Hepatocyte (in vitro differentiated cells): ENCODE measurements around the gene LMNB1. TPM values are rescaled to one million over a fixed set of nuclear protein-coding genes. Genes with fewer than 3 reads are reported as not detected.

Experiments
- DNase-seq: peaks from one replicate; pipeline ENCODE4 v3.0.0-alpha.2; 2016; ENCODE audit warnings: low spot score
- H2AFZ ChIP-seq: fragments of 200-600 bp; sonication (generic); 2 replicates; pipeline ENCODE4 v1.6.0; 2016; ENCODE audit warnings: antibody characterized with exemption, mild to moderate bottlenecking
- H3K27ac ChIP-seq: fragments of 200-600 bp; sonication (generic); 2 replicates; pipeline ENCODE4 v1.5.1; 2016; ENCODE audit warnings: mild to moderate bottlenecking
- H3K27me3 ChIP-seq: fragments of 200-600 bp; sonication (generic); 2 replicates; pipeline ENCODE4 v1.6.1; 2016
- H3K36me3 ChIP-seq: fragments of 200-600 bp; sonication (generic); replicated peaks from 2 replicates; pipeline ENCODE4 v1.5.1; 2016; ENCODE audit warnings: low read depth; ENCODE audit not compliant: insufficient read depth
- H3K4me1 ChIP-seq: fragments of 200-600 bp; sonication (generic); 2 replicates; pipeline ENCODE4 v1.5.1; 2016; ENCODE audit warnings: mild to moderate bottlenecking, moderate library complexity; ENCODE audit not compliant: insufficient read depth
- H3K4me2 ChIP-seq: fragments of 200-600 bp; sonication (generic); 2 replicates; pipeline ENCODE4 v1.6.0; 2016
- H3K4me3 ChIP-seq: fragments of 200-600 bp; sonication (generic); 2 replicates; pipeline ENCODE4 v1.5.1; 2016; ENCODE audit warnings: mild to moderate bottlenecking
- H3K79me2 ChIP-seq: fragments of 200-600 bp; sonication (generic); 2 replicates; pipeline ENCODE4 v1.6.0; 2017; ENCODE audit warnings: mild to moderate bottlenecking
- H3K9me2 ChIP-seq: fragments of 200-600 bp; sonication (generic); replicated peaks from 2 replicates; pipeline ENCODE4 v1.6.0; 2017; ENCODE audit warnings: mild to moderate bottlenecking; ENCODE audit not compliant: insufficient read depth
- H3K9me3 ChIP-seq: fragments of 200-600 bp; sonication (generic); 2 replicates; pipeline ENCODE4 v1.5.1; 2016; ENCODE audit warnings: low read depth, mild to moderate bottlenecking
- H4K20me1 ChIP-seq: fragments of 200-600 bp; sonication (generic); 2 replicates; pipeline ENCODE4 v1.6.0; 2016; ENCODE audit warnings: mild to moderate bottlenecking; ENCODE audit not compliant: insufficient read depth, poor library complexity, severe bottlenecking
- CTCF ChIP-seq: fragments of 200-600 bp; sonication (generic); IDR thresholded peaks from 2 replicates; pipeline ENCODE4 v1.5.1; 2016; ENCODE audit warnings: antibody characterized with exemption, mild to moderate bottlenecking; ENCODE audit not compliant: poor library complexity
- EZH2 ChIP-seq: fragments of 200-600 bp; sonication (generic); IDR thresholded peaks from 2 replicates; pipeline ENCODE4 v1.6.1; 2016; ENCODE audit warnings: antibody characterized with exemption, mild to moderate bottlenecking, borderline replicate concordance
- EZH2phosphoT487 ChIP-seq: fragments of 200-600 bp; sonication (generic); IDR thresholded peaks from one replicate; pipeline ENCODE4 v1.6.1; 2018; ENCODE audit warnings: antibody characterized with exemption, mild to moderate bottlenecking, low read depth, moderate library complexity; ENCODE audit not compliant: unreplicated experiment, severe bottlenecking
- WGBS: methylation state at CpG from one replicate; pipeline ENCODE4 v1.1.6; 2016; ENCODE audit warnings: low lambda C conversion rate; ENCODE audit errors: missing lambda C conversion rate; 5-methylcytosine and 5-hydroxymethylcytosine counted together
- polyA plus RNA-seq: library from polyadenylated mRNA; unstranded; fragments of >200 nt; fragmentation: Nextera tagmentation; extraction: Ambion mirVana; gene quantifications from 2 replicates; pipeline ENCODE4 v1.2.1, GENCODE V29; 2016
- total RNA-seq: library from RNA; depleted of rRNA; stranded (reverse); fragments of >200 nt; gene quantifications from 2 replicates; pipeline ENCODE4 v1.2.3, GENCODE V29; 2014

The LMNB1 gene
- total and polyA plus RNA-seq, 2 experiments from 2014 or later: 12.9 to 30.8 TPM

- TF ChIP-seq EZH2phosphoT487: no peak
- TF ChIP-seq EZH2: no peak
- no peak for TF ChIP-seq CTCF
- WGBS: 81% methylated on average over 13 of the region's 13 CpGs
Measured at GRCh38 chr5:126878085-126878484, 101.1 kb downstream of the LMNB1 start.

GRCh38 chr5:126878634-126879033 is 101.7 kb downstream of the LMNB1 start:
- Histone ChIP-seq H3K4me3 (no peak overlapping the region), H3K4me1 (peaks cover 22% of the 10 kb centered on the region), H3K9me3 (no peaks in the 10 kb centered on the region), H3K36me3 (no peaks in the 10 kb centered on the region), H2AFZ (no peak overlapping the region), H3K79me2 (no peaks in the 10 kb centered on the region), H3K4me2 (no peak overlapping the region), H3K27ac (peak overlapping the region; percentile 57), H4K20me1 (no peaks in the 10 kb centered on the region), H3K9me2 (no peaks in the 10 kb centered on the region), H3K27me3 (no peaks in the 10 kb centered on the region)
- no peak for DNase-seq
- no peak for TF ChIP-seq CTCF
- no peak for TF ChIP-seq EZH2phosphoT487
- no peak for TF ChIP-seq EZH2
- WGBS: 92% methylated on average over 4 of the region's 4 CpGs

More at GRCh38 chr5:126878085-126878484, 101.1 kb downstream of the LMNB1 start:
- DNase-seq: no peak
- H3K4me1 ChIP-seq: peaks cover 22% of the 10 kb centered on the region
- no peak overlapping the region for H3K4me3 ChIP-seq
- H3K79me2 ChIP-seq: no peaks in the 10 kb centered on the region
- no peaks in the 10 kb centered on the region for H3K36me3 ChIP-seq
- no peak overlapping the region for H2AFZ ChIP-seq
- no peak overlapping the region for H3K4me2 ChIP-seq
- H3K9me3 ChIP-seq: no peaks in the 10 kb centered on the region
- no peaks in the 10 kb centered on the region for H3K27me3 ChIP-seq
- H3K27ac ChIP-seq: peak overlapping the region; percentile 57
- H3K9me2 ChIP-seq: no peaks in the 10 kb centered on the region
- H4K20me1 ChIP-seq: no peaks in the 10 kb centered on the region

- H3K4me3 ChIP-seq: no peak overlapping the region
- H3K79me2 ChIP-seq: no peaks in the 10 kb centered on the region
- no peak overlapping the region for H2AFZ ChIP-seq
- no peaks in the 10 kb centered on the region for H4K20me1 ChIP-seq
- peaks cover 12% of the 10 kb centered on the region for H3K4me1 ChIP-seq
- no peak for TF ChIP-seq CTCF
- no peak for TF ChIP-seq EZH2
- no peak for TF ChIP-seq EZH2phosphoT487
- 90% methylated on average over 5 of the region's 5 CpGs for WGBS
- H3K27ac ChIP-seq: no peak overlapping the region
- no peaks in the 10 kb centered on the region for H3K9me3 ChIP-seq
- DNase-seq: no peak
- H3K36me3 ChIP-seq: no peaks in the 10 kb centered on the region
- no peak overlapping the region for H3K4me2 ChIP-seq
- no peaks in the 10 kb centered on the region for H3K9me2 ChIP-seq
- no peaks in the 10 kb centered on the region for H3K27me3 ChIP-seq
Measured at GRCh38 chr5:126881821-126882600, 105.1 kb downstream of the LMNB1 start.
